Fibroblast of lung (primary cell): Measurements from ENCODE around the gene SLC25A27. TPM values are rescaled to one million over a fixed set of nuclear protein-coding genes. Genes with fewer than 3 reads are reported as not detected.

Source experiments
- DNase-seq, 2 donors: peaks; one replicate each; pipeline versions ENCODE4 v3.0.0 to v3.0.0-alpha.2; 2010; ENCODE audit warnings: low read depth in 2 of 2
- H2AFZ ChIP-seq: 2 replicates; pipeline ENCODE4 v1.5.1; 2012; ENCODE audit warnings: low read length, control low read depth, inconsistent platforms
- H3K27ac ChIP-seq: 2 replicates; pipeline ENCODE4 v1.5.1; 2011; ENCODE audit warnings: low read length, control low read depth; ENCODE audit not compliant: insufficient read depth
- H3K27me3 ChIP-seq: 2 replicates; pipeline ENCODE4 v1.5.1; 2011; ENCODE audit warnings: mild to moderate bottlenecking, low read length; ENCODE audit not compliant: control insufficient read depth, insufficient read depth
- H3K36me3 ChIP-seq: 2 replicates; pipeline ENCODE4 v1.5.1; 2011; ENCODE audit warnings: low read length; ENCODE audit not compliant: control insufficient read depth, insufficient read depth
- H3K4me1 ChIP-seq: 2 replicates; pipeline ENCODE4 v1.5.1; 2011; ENCODE audit warnings: low read length; ENCODE audit not compliant: control insufficient read depth, insufficient read depth; ENCODE audit errors: extremely low read depth
- H3K4me2 ChIP-seq: 2 replicates; pipeline ENCODE4 v1.5.1; 2011; ENCODE audit warnings: low read length, control low read depth; ENCODE audit not compliant: insufficient read depth; ENCODE audit errors: extremely low read depth
- H3K4me3 ChIP-seq, 4 experiments: fragments of 200-600 bp in 1 of 4; sonication (generic) in 1 of 4; replicated peaks in 1 of 4; 2 replicates each; pipeline ENCODE4 v1.5.1; 2011 to 2016; ENCODE audit warnings: low read length in 4 of 4, low read depth in 3 of 4, mild to moderate bottlenecking in 3 of 4, control low read depth in 2 of 4, inconsistent platforms in 1 of 4, mixed read lengths in 1 of 4; ENCODE audit not compliant: insufficient read depth in 1 of 4; ENCODE audit errors: control extremely low read depth in 1 of 4
- H3K79me2 ChIP-seq: 2 replicates; pipeline ENCODE4 v1.5.1; 2012; ENCODE audit warnings: mild to moderate bottlenecking, low read length, inconsistent platforms; ENCODE audit not compliant: control insufficient read depth, insufficient read depth
- H3K9ac ChIP-seq: 2 replicates; pipeline ENCODE4 v1.5.1; 2011; ENCODE audit warnings: mild to moderate bottlenecking, low read length, control low read depth; ENCODE audit not compliant: insufficient read depth
- H3K9me3 ChIP-seq: 2 replicates; pipeline ENCODE4 v1.5.1; 2012; ENCODE audit warnings: low read depth, low read length; ENCODE audit not compliant: control insufficient read depth, insufficient read depth
- H4K20me1 ChIP-seq: 2 replicates; pipeline ENCODE4 v1.5.1; 2011; ENCODE audit warnings: low read length; ENCODE audit not compliant: control insufficient read depth, insufficient read depth; ENCODE audit errors: extremely low read depth
- EZH2 ChIP-seq: IDR thresholded peaks from 2 replicates; pipeline ENCODE4 v1.5.1; 2012; ENCODE audit warnings: low read length, control low read depth, mild to moderate bottlenecking; ENCODE audit errors: missing control alignments
- polyA plus RNA-seq, 2 donors: library from polyadenylated mRNA; depleted of rRNA in 1 of 2; stranded (reverse) in 1 of 2; unstranded in 1 of 2; fragments of >200 nt; gene quantifications; 2 replicates each; pipeline ENCODE4 v1.2.1, GENCODE V29; 2011 to 2012; ENCODE audit warnings: missing spikeins in 1 of 2
- total RNA-seq: library from RNA; depleted of rRNA; stranded (reverse); fragments of >200 nt; gene quantifications from 2 replicates; pipeline ENCODE4 v1.2.1, GENCODE V29; 2014
- TF ChIP-seq, protein P1 (sequence below), 2 donors: IDR thresholded peaks in 1 of 2; conservative IDR thresholded peaks in 1 of 2; 1 replicate in 1 of 2; 2 replicates in 1 of 2; pipeline ENCODE4 v1.5.1; 2011 to 2012; ENCODE audit warnings: low read length in 2 of 2, control low read depth in 1 of 2, inconsistent platforms in 1 of 2, low read depth in 1 of 2, mild to moderate bottlenecking in 1 of 2

The SLC25A27 gene
- total and polyA plus RNA-seq, 2 donors (not counting 1 experiment from before 2014, with no cell fraction given): 5.2 to 18.7 TPM

- Histone ChIP-seq H3K27ac (no peak overlapping the region), H3K4me3 (no peak overlapping the region), H3K36me3 (no peaks in the 10 kb centered on the region), H3K9ac (no peak overlapping the region), H3K9me3 (no peaks in the 10 kb centered on the region), H3K27me3 (no peaks in the 10 kb centered on the region), H3K79me2 (no peaks in the 10 kb centered on the region), H3K4me1 (no peaks in the 10 kb centered on the region), H2AFZ (no peak overlapping the region), H4K20me1 (no peaks in the 10 kb centered on the region), H3K4me2 (no peak overlapping the region)
- TF ChIP-seq, protein P1, sequence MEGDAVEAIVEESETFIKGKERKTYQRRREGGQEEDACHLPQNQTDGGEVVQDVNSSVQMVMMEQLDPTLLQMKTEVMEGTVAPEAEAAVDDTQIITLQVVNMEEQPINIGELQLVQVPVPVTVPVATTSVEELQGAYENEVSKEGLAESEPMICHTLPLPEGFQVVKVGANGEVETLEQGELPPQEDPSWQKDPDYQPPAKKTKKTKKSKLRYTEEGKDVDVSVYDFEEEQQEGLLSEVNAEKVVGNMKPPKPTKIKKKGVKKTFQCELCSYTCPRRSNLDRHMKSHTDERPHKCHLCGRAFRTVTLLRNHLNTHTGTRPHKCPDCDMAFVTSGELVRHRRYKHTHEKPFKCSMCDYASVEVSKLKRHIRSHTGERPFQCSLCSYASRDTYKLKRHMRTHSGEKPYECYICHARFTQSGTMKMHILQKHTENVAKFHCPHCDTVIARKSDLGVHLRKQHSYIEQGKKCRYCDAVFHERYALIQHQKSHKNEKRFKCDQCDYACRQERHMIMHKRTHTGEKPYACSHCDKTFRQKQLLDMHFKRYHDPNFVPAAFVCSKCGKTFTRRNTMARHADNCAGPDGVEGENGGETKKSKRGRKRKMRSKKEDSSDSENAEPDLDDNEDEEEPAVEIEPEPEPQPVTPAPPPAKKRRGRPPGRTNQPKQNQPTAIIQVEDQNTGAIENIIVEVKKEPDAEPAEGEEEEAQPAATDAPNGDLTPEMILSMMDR (conservative IDR thresholded peaks at IDR 0.05 in 1 of 2, IDR thresholded peaks at IDR 0.05 in 1 of 2; ENCODE audit: low read depth in 1 of 2, low read length in 2 of 2): no peak
- no peak for TF ChIP-seq EZH2
- no peak for DNase-seq
These were observed 8.7 kb downstream of the SLC25A27 start for GRCh38 chr6:46661483-46661882.

DNA sequence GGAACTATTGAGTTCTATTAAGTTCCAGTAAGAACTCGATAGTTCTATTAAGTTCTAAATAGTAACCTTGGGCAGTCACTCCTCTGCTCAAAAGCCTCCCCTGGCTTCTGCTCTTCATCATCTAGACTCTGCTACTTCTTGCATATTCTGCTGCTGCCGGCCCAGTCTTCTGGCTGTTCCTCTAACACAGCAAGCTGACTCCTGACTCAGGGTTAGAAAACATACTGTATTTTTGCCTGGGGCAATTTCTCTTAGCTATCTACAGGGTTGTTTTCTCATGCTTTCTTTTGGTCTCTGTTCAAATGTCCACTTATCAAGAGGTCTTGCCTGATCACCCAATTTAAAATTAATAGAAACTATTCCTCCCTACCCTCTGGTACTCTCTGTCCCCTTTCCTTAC, 14.6 kb downstream of the SLC25A27 start:
- no peak for DNase-seq
- Histone ChIP-seq H3K27me3 (no peaks in the 10 kb centered on the region), H3K79me2 (no peaks in the 10 kb centered on the region)

GRCh38 chr6:46674410-46674809, 21.6 kb downstream of the SLC25A27 start:
- H3K9me3 ChIP-seq: no peaks in the 10 kb centered on the region
- no peak overlapping the region for H2AFZ ChIP-seq

More for the DNA sequence above, 14.6 kb downstream of the SLC25A27 start:
- TF ChIP-seq, protein P1 (conservative IDR thresholded peaks at IDR 0.05 in 1 of 2, IDR thresholded peaks at IDR 0.05 in 1 of 2; ENCODE audit: low read depth in 1 of 2, low read length in 2 of 2): no peak
- no peak for TF ChIP-seq EZH2
- Histone ChIP-seq H2AFZ (no peak overlapping the region), H3K4me2 (no peak overlapping the region), H3K36me3 (no peaks in the 10 kb centered on the region), H3K4me1 (no peaks in the 10 kb centered on the region), H3K9me3 (no peaks in the 10 kb centered on the region), H3K9ac (no peak overlapping the region), H4K20me1 (no peaks in the 10 kb centered on the region), H3K27ac (no peak overlapping the region), H3K4me3 (no peak overlapping the region)

More at GRCh38 chr6:46674410-46674809, 21.6 kb downstream of the SLC25A27 start:
- no peak overlapping the region for H3K27ac ChIP-seq
- TF ChIP-seq, protein P1 (conservative IDR thresholded peaks at IDR 0.05 in 1 of 2, IDR thresholded peaks at IDR 0.05 in 1 of 2; ENCODE audit: low read depth in 1 of 2, low read length in 2 of 2): no peak
- no peak for TF ChIP-seq EZH2
- no peaks in the 10 kb centered on the region for H3K36me3 ChIP-seq
- no peak for DNase-seq
- no peak overlapping the region for H3K4me2 ChIP-seq
- no peaks in the 10 kb centered on the region for H4K20me1 ChIP-seq
- no peak overlapping the region for H3K9ac ChIP-seq
- H3K4me1 ChIP-seq: no peaks in the 10 kb centered on the region
- H3K79me2 ChIP-seq: no peaks in the 10 kb centered on the region
- no peak overlapping the region for H3K4me3 ChIP-seq
- H3K27me3 ChIP-seq: no peaks in the 10 kb centered on the region
